Type B pancreatic cell (in vitro differentiated cells): Measurements from ENCODE around the gene SPAG8. TPM values are rescaled to one million over a fixed set of nuclear protein-coding genes. Genes with fewer than 3 reads are reported as not detected.

ENCODE experiments used
- DNase-seq: peaks from one replicate; pipeline ENCODE4 v3.0.0; 2021; ENCODE audit warnings: mixed read lengths; ENCODE audit not compliant: unreplicated experiment; ENCODE audit errors: extremely low spot score
- H3K27ac Mint-ChIP-seq: 2 replicates; pipeline ENCODE4 v1.8.0; 2021; ENCODE audit warnings: mild to moderate bottlenecking, mixed read lengths
- H3K27me3 Mint-ChIP-seq: 2 replicates; pipeline ENCODE4 v1.8.0; 2021; ENCODE audit warnings: mixed read lengths
- H3K36me3 Mint-ChIP-seq: 2 replicates; pipeline ENCODE4 v1.8.0; 2021; ENCODE audit warnings: mixed read lengths
- H3K4me1 Mint-ChIP-seq: one replicate; pipeline ENCODE4 v1.8.0; 2021; ENCODE audit warnings: mixed read lengths; ENCODE audit not compliant: unreplicated experiment
- H3K4me3 Mint-ChIP-seq: 2 replicates; pipeline ENCODE4 v1.8.0; 2021; ENCODE audit warnings: mild to moderate bottlenecking, mixed read lengths
- H3K9me3 Mint-ChIP-seq: 2 replicates; pipeline ENCODE4 v1.8.0; 2021; ENCODE audit warnings: mixed read lengths
- CTCF ChIP-seq: fragments of 200-600 bp; sonication (generic); conservative IDR thresholded peaks from 2 replicates; pipeline ENCODE4 v1.5.0; 2021; ENCODE audit warnings: antibody characterized with exemption, mild to moderate bottlenecking
- total RNA-seq: library from RNA; stranded (reverse); gene quantifications from 2 replicates; pipeline ENCODE4 v1.2.1, GENCODE V29; 2021; ENCODE audit warnings: low replicate concordance

SPAG8 gene
- total RNA-seq, 1 donor from 2014 or later = 14.2 TPM

DNA sequence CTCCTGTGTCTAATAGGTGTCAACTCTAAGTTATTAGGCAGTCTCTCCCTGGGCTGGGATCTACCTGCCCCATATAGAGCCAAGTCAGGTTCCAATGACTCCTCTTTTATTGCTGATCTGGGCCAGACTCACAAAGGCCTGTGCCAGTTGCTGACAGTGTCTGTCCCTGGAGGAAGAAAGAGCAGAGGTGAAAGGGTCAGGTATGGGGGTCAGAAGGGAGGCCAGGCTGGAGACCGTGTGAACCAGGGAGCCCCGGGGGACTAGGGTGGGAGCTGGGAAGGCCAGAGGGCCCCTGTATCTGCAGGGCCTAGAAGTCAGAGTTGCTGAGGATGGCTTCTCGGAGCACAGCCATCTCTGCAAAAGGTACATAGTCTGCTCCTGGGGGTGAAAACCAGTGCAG, 6.3 kb upstream of the SPAG8 start:
- Mint-ChIP-seq H3K27me3 (no peaks in the 10 kb centered on the region), H3K36me3 (no peaks in the 10 kb centered on the region), H3K4me1 (peaks cover 17% of the 10 kb centered on the region), H3K9me3 (peaks cover 3% of the 10 kb centered on the region), H3K4me3 (peak overlapping the region; percentile 11), H3K27ac (peak overlapping the region; percentile 14)
- no peak for TF ChIP-seq CTCF
- DNase-seq = no peak

- Mint-ChIP-seq H3K9me3 (peaks cover 3% of the 10 kb centered on the region), H3K27me3 (no peaks in the 10 kb centered on the region), H3K4me3 (peak overlapping the region; percentile 95), H3K4me1 (peaks cover 31% of the 10 kb centered on the region), H3K36me3 (no peaks in the 10 kb centered on the region), H3K27ac (peak overlapping the region; percentile 31)
- DNase-seq = no peak
- TF ChIP-seq CTCF = peak; percentile 49
These were observed 4.6 kb upstream of the SPAG8 start for GRCh38 chr9:35816708-35817107.

GRCh38 chr9:35814841-35815543, 2.9 kb upstream of the SPAG8 start, which contains the start of gene HINT2:
TSS of gene HINT2 (minus strand) at chr9:35815042. CDS start at chr9:35814979, 63 bp downstream.
- Mint-ChIP-seq H3K36me3 (no peaks in the 10 kb centered on the region), H3K27ac (peak within 1 kb of the TSS; percentile 98), H3K4me3 (peak within 1 kb of the TSS; percentile 95), H3K27me3 (no peaks in the 10 kb centered on the region), H3K4me1 (peaks cover 31% of the 10 kb centered on the region), H3K9me3 (peaks cover 3% of the 10 kb centered on the region)
- DNase-seq = peak; percentile 95
- no peak for TF ChIP-seq CTCF

DNA sequence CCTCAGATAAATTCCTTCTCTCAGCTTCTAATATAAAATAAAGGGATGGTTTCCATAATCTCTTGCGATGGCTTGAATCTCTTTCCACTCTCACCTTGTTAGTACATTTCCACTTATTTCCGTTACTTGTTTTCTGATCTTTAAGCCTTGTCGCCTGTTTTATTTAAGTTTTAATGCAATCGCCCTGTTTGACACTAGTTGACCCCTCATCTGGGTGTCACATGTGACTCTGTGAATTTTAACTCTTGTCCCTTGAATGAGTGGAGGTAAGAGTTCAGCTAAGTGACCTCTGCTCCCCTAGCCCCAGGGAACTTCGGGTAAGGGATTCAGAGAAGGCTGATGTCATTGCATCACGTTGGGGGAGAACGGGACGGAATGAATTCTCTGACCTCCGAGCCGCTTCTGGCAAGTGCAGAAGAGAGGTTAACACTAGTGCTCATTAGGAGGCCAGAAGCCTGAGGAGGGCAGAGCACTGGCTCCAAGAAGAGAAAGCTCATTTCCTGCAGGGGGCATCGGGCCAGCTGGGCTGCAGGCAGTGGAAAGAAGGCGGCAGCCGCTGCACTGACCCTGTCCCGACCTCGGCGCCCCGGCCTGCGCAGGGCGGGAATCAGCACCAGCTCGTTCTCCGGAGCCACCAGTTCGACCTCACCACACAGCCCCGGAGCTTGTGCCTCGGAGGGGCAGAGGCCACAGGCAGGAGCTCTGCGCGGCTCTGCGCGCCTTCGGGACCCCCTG, 2.2 kb upstream of the SPAG8 start:
- H3K9me3 Mint-ChIP-seq = peaks cover 3% of the 10 kb centered on the region
- peak; percentile 61 for TF ChIP-seq CTCF
- peak overlapping the region; percentile 87 for H3K27ac Mint-ChIP-seq
- no peak for DNase-seq
- peak overlapping the region; percentile 95 for H3K4me3 Mint-ChIP-seq
- H3K36me3 Mint-ChIP-seq = no peaks in the 10 kb centered on the region
- peaks cover 31% of the 10 kb centered on the region for H3K4me1 Mint-ChIP-seq
- no peaks in the 10 kb centered on the region for H3K27me3 Mint-ChIP-seq

DNA sequence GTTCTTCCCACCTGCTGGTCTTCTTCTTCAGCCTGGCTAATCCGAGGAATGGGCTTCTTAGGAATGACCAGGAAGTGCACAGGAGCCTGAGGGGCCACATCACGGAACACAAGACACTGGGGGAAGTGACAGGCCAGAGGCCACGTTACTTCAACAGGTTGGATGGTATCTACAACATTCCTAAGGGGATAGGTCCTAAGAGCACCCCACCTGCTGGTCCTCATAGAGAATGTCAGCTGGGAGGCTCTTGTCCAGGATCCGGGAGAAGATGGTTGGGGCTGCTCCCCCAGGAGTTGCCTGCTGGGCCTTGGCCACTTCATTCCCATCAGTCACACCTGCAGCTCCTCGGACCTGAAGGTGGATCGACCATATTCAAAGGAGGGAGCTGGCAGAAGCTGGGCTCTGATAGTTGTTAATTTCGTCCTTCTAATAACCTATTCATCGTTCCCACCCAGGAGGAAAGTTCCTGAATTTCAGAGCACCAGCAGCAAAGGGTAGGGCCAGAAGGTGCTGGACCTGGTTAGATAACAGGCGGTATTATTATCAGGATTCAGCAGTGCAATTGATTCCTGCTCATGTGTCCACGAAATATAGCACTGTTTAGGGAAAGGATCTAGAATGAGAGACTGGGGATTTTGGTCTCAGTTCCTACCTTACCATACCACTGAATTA, 1.5 kb upstream of the SPAG8 start:
- H3K36me3 Mint-ChIP-seq = no peaks in the 10 kb centered on the region
- no peak for DNase-seq
- H3K4me1 Mint-ChIP-seq = peaks cover 31% of the 10 kb centered on the region
- peaks cover 3% of the 10 kb centered on the region for H3K9me3 Mint-ChIP-seq
- peak overlapping the region; percentile 87 for H3K27ac Mint-ChIP-seq
- peak; percentile 48 for TF ChIP-seq CTCF
- H3K4me3 Mint-ChIP-seq = peak overlapping the region; percentile 95
- no peaks in the 10 kb centered on the region for H3K27me3 Mint-ChIP-seq
